ENCODE measurements around the gene OGDH. TPM values are rescaled to one million over a fixed set of nuclear protein-coding genes. Genes with fewer than 3 reads are reported as not detected.

Gene OGDH
- total RNA-seq, 1 donor from 2014 or later: 157 TPM

GRCh38 chr7:44567884-44568283 is 38.5 kb upstream of the OGDH start:
- Histone ChIP-seq H3K27me3 (no peaks in the 10 kb centered on the region), H3K4me1 (peaks cover 10% of the 10 kb centered on the region), H3K36me3 (peaks cover 87% of the 10 kb centered on the region), H3K4me3 (no peak overlapping the region), H3K9me3 (no peaks in the 10 kb centered on the region), H3K27ac (no peak overlapping the region)
- no peak for ATAC-seq
- intact Hi-C loops (cut with DNase I): no loop called here
- no peak for DNase-seq
- TF ChIP-seq, protein P1, sequence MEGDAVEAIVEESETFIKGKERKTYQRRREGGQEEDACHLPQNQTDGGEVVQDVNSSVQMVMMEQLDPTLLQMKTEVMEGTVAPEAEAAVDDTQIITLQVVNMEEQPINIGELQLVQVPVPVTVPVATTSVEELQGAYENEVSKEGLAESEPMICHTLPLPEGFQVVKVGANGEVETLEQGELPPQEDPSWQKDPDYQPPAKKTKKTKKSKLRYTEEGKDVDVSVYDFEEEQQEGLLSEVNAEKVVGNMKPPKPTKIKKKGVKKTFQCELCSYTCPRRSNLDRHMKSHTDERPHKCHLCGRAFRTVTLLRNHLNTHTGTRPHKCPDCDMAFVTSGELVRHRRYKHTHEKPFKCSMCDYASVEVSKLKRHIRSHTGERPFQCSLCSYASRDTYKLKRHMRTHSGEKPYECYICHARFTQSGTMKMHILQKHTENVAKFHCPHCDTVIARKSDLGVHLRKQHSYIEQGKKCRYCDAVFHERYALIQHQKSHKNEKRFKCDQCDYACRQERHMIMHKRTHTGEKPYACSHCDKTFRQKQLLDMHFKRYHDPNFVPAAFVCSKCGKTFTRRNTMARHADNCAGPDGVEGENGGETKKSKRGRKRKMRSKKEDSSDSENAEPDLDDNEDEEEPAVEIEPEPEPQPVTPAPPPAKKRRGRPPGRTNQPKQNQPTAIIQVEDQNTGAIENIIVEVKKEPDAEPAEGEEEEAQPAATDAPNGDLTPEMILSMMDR (IDR thresholded peaks at IDR 0.05): no peak

GRCh38 chr7:44568771-44569560 is 37.5 kb upstream of the OGDH start:
- no peak for ATAC-seq
- TF ChIP-seq, protein P1 (IDR thresholded peaks at IDR 0.05): no peak
- intact Hi-C loops (cut with DNase I): no loop called here

DNA sequence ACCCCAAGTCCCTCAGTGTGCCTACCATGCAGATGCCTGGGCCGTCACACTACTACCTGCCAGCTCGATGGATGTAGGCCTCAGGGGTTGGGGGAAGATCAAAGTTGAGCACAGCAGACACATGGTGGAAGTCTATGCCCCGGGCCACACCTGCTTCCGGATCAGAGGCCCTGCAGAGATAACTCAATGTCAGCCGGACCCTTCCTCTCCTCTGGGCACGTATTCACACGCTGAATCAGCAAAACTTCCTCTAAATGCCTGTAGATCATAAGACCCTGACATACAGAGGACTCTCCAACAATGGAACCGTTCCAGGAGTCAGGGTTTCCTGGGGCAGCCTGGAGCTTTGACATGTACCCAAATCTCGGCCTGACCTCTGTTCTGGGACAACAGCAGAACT is 36.5 kb upstream of the OGDH start:
- no peaks in the 10 kb centered on the region for H3K27me3 ChIP-seq
- no peak overlapping the region for H3K4me3 ChIP-seq
- DNase-seq (no peak), ATAC-seq (no peak)
- no peak overlapping the region for H3K27ac ChIP-seq
- TF ChIP-seq, protein P1 (IDR thresholded peaks at IDR 0.05): no peak
- H3K9me3 ChIP-seq: no peaks in the 10 kb centered on the region
- H3K36me3 ChIP-seq: peaks cover 77% of the 10 kb centered on the region
- intact Hi-C loops (cut with DNase I): no loop called here
- H3K4me1 ChIP-seq: peaks cover 15% of the 10 kb centered on the region

More at GRCh38 chr7:44568771-44569560, 37.5 kb upstream of the OGDH start:
- H3K4me1 ChIP-seq: peaks cover 12% of the 10 kb centered on the region
- peaks cover 85% of the 10 kb centered on the region for H3K36me3 ChIP-seq
- no peak for DNase-seq
- no peaks in the 10 kb centered on the region for H3K27me3 ChIP-seq
- no peak overlapping the region for H3K4me3 ChIP-seq
- H3K27ac ChIP-seq: no peak overlapping the region
- no peaks in the 10 kb centered on the region for H3K9me3 ChIP-seq

GRCh38 chr7:44572771-44573170 is 33.7 kb upstream of the OGDH start:
- Histone ChIP-seq H3K9me3 (no peaks in the 10 kb centered on the region), H3K4me3 (peak overlapping the region; percentile 86), H3K36me3 (peaks cover 64% of the 10 kb centered on the region), H3K27ac (no peak overlapping the region), H3K27me3 (no peaks in the 10 kb centered on the region), H3K4me1 (peaks cover 19% of the 10 kb centered on the region)
- TF ChIP-seq, protein P1 (IDR thresholded peaks at IDR 0.05): no peak
- intact Hi-C loops (cut with DNase I): no loop called here
- no peak for ATAC-seq
- no peak for DNase-seq

GRCh38 chr7:44573464-44574286 is 32.8 kb upstream of the OGDH start, which contains the start of gene DDX56:
Gene DDX56, minus strand, starts transcription at chr7:44573908. Its CDS starts 13 bp downstream, at chr7:44573895.
- Histone ChIP-seq H3K27ac (peak within 1 kb of the TSS; percentile 95), H3K27me3 (no peaks in the 10 kb centered on the region), H3K4me1 (peaks cover 19% of the 10 kb centered on the region), H3K36me3 (peaks cover 64% of the 10 kb centered on the region), H3K9me3 (no peaks in the 10 kb centered on the region), H3K4me3 (peak within 1 kb of the TSS; percentile 86)
- intact Hi-C loops (cut with DNase I): no loop called here
- TF ChIP-seq, protein P1 (IDR thresholded peaks at IDR 0.05): no peak
- peak; percentile 98 for DNase-seq
- peak; percentile 98 for ATAC-seq

All from upper lobe of right lung (tissue), 1 donor.